HepG2 (cell line): Measurements from ENCODE around the gene BRI3BP. TPM values are rescaled to one million over a fixed set of nuclear protein-coding genes. Genes with fewer than 3 reads are reported as not detected.

Experiments used
- ARNTL ChIP-seq: sonication (generic); formaldehyde crosslinking; IDR thresholded peaks from 2 replicates; pipeline ENCODE4 v1.4.0; 2020; ENCODE audit warnings: mild to moderate bottlenecking, missing genetic modification reagents
- ERF ChIP-seq: IDR thresholded peaks from 2 replicates; pipeline ENCODE4 v1.6.1; 2018; ENCODE audit warnings: missing biosample characterization, missing genetic modification reagents
- HNF4A ChIP-seq: sonication (generic); formaldehyde crosslinking; IDR thresholded peaks from 2 replicates; pipeline ENCODE4 v1.4.0; 2020; ENCODE audit warnings: missing genetic modification reagents
- HNF4G ChIP-seq, 2 experiments: sonication (generic) in 1 of 2; formaldehyde crosslinking in 1 of 2; IDR thresholded peaks; 2 replicates each; pipeline versions ENCODE4 v1.4.0 to v1.6.1; 2011 to 2020; ENCODE audit warnings: borderline replicate concordance in 2 of 2, low read depth in 2 of 2, mild to moderate bottlenecking in 2 of 2, low read length in 1 of 2, missing genetic modification reagents in 1 of 2, moderate library complexity in 1 of 2
- HNRNPL ChIP-seq: fragments of 200-400 bp; formaldehyde crosslinking; IDR thresholded peaks from 2 replicates; pipeline ENCODE4 v1.6.1; 2017; ENCODE audit warnings: mild to moderate bottlenecking, low read depth, low read length
- HOXA5 ChIP-seq: sonication (generic); formaldehyde crosslinking; IDR thresholded peaks from 2 replicates; pipeline ENCODE4 v1.4.0; 2020; ENCODE audit warnings: missing genetic modification reagents
- ISX ChIP-seq: sonication (generic); formaldehyde crosslinking; conservative IDR thresholded peaks from 2 replicates; pipeline ENCODE4 v1.5.0; 2020; ENCODE audit warnings: missing genetic modification reagents
- KDM1A ChIP-seq: IDR thresholded peaks from 2 replicates; pipeline ENCODE4 v1.6.1; 2016; ENCODE audit warnings: missing compliant biosample characterization
- NKX3-1 ChIP-seq: sonication (generic); formaldehyde crosslinking; IDR thresholded peaks from 2 replicates; pipeline ENCODE4 v1.5.0; 2020; ENCODE audit warnings: missing genetic modification reagents
- NR3C1 ChIP-seq: sonication (generic); formaldehyde crosslinking; IDR thresholded peaks from 2 replicates; pipeline ENCODE4 v1.4.0; 2020; ENCODE audit warnings: missing genetic modification reagents
- RBFOX2 ChIP-seq: fragments of 200-400 bp; formaldehyde crosslinking; IDR thresholded peaks from 2 replicates; pipeline ENCODE4 v1.6.1; 2017; ENCODE audit warnings: low read depth, mild to moderate bottlenecking, low read length
- RFX1 ChIP-seq: fragments of 450-650 bp; IDR thresholded peaks from 2 replicates; pipeline ENCODE4 v1.6.1; 2017
- TAF15 ChIP-seq: fragments of 200-400 bp; formaldehyde crosslinking; IDR thresholded peaks from one replicate; pipeline ENCODE4 v1.6.1; 2018; ENCODE audit warnings: mild to moderate bottlenecking, low read depth, low read length; ENCODE audit not compliant: poor library complexity, severe bottlenecking
- TOE1 ChIP-seq: sonication (generic); formaldehyde crosslinking; IDR thresholded peaks from 2 replicates; pipeline ENCODE4 v1.4.0; 2020; ENCODE audit warnings: mild to moderate bottlenecking, missing genetic modification reagents
- ZBTB34 ChIP-seq: sonication (generic); formaldehyde crosslinking; IDR thresholded peaks from 2 replicates; pipeline ENCODE4 v1.8.0; 2022; ENCODE audit warnings: mild to moderate bottlenecking, missing genetic modification reagents
- ZFP82 ChIP-seq: sonication (generic); formaldehyde crosslinking; IDR thresholded peaks from 2 replicates; pipeline ENCODE4 v1.5.1; 2020; ENCODE audit warnings: mild to moderate bottlenecking, missing genetic modification reagents, borderline replicate concordance
- ZFX ChIP-seq: sonication (generic); formaldehyde crosslinking; IDR thresholded peaks from 2 replicates; pipeline ENCODE4 v1.4.0; 2020; ENCODE audit warnings: mild to moderate bottlenecking, low read depth, missing genetic modification reagents, moderate library complexity
- ZNF614 ChIP-seq: IDR thresholded peaks from 2 replicates; pipeline ENCODE4 v1.6.1; 2018; ENCODE audit warnings: missing biosample characterization, missing genetic modification reagents, inconsistent platforms, borderline replicate concordance
- ZNF629 ChIP-seq: sonication (generic); formaldehyde crosslinking; conservative IDR thresholded peaks from 2 replicates; pipeline ENCODE4 v1.5.0; 2020; ENCODE audit warnings: missing genetic modification reagents
- polyA plus RNA-seq, 8 experiments: library from polyadenylated mRNA; depleted of rRNA in 3 of 8; stranded (reverse) in 7 of 8; unstranded in 1 of 8; fragments of >200 nt; fragmentation: Illumina TruSeq in 4 of 8; extraction: Trizol in 4 of 8; gene quantifications; 2 replicates each; pipeline versions ENCODE4 v1.2.1 to v1.2.3, GENCODE V29; 2011 to 2016; ENCODE audit warnings: low read depth in 4 of 8, missing spikeins in 1 of 8, mixed read lengths in 1 of 8; ENCODE audit not compliant: insufficient read depth in 1 of 8
- total RNA-seq, 5 experiments: library from RNA; depleted of rRNA; stranded (reverse); fragments of >200 nt; fragmentation: Illumina TruSeq; extraction: Trizol; gene quantifications; 2 replicates each; pipeline ENCODE4 v1.2.3, GENCODE V29; 2016; ENCODE audit warnings: low read depth in 1 of 5
- TF ChIP-seq, protein P1 (sequence below): sonication (generic); formaldehyde crosslinking; IDR thresholded peaks from one replicate; pipeline ENCODE4 v1.5.1; 2020; ENCODE audit warnings: mild to moderate bottlenecking, missing genetic modification reagents; ENCODE audit errors: not compliant biosample characterization
- TF ChIP-seq, protein P2 (sequence below): sonication (generic); formaldehyde crosslinking; IDR thresholded peaks from 2 replicates; pipeline ENCODE4 v1.4.0; 2020; ENCODE audit warnings: missing genetic modification reagents

BRI3BP gene
- total and polyA plus RNA-seq, 2 of the 13 experiments (the other 11 are each of a cell fraction or from before 2014, with no cell fraction given), result 7.5 to 21.1 TPM

DNA sequence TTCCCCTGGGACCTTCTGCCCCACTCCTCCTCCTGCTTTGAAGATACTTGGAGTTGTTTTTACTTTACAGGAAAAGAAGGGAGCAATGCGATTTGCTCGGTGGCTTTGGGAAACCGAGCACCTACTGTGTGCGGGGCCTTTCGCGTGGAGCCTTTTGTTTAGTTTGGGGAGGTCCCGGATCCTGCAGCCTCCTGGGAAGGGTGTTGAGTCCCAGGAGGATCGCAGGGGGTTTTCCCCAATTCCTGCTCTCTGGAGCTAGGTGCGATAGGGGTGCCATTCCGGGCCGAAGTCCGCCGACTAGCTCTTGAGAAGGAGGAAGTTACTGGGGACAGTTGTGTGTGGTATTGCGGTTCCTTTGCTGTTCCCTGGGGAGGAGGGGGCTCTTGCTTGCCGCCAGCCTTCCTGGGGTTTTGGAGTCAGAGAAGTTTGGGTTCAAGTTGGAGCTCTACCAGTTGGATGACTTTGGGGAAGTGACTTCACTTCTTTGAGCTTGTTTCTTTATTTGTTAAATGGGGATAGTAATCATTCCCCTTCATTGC is 1.1 kb downstream of the BRI3BP start (continued):
- TF ChIP-seq ZNF614 (CRISPR knock-in tag), result no peak
- TF ChIP-seq HNRNPL, result no peak
- TF ChIP-seq TOE1 (CRISPR knock-in tag), result no peak
- TF ChIP-seq ARNTL (CRISPR knock-in tag), result 0 out of 2 replicates have a peak, but pooled peaks have one; percentile 40
- no peak for TF ChIP-seq ERF (CRISPR knock-in tag)
- no peak for TF ChIP-seq RBFOX2
- TF ChIP-seq RFX1, result no peak
- TF ChIP-seq HOXA5 (CRISPR knock-in tag), result no peak
- no peak for TF ChIP-seq NR3C1 (CRISPR knock-in tag)
- TF ChIP-seq HNF4G (IDR thresholded peaks at IDR 0.05; ENCODE audit: borderline replicate concordance, low read depth, low read length), result 0 out of 2 replicates have a peak, but pooled peaks have one; percentile 10
- TF ChIP-seq HNF4G (CRISPR knock-in tag; IDR thresholded peaks at IDR 0.05; ENCODE audit: borderline replicate concordance, low read depth), result no peak
- 0 out of 2 replicates have a peak, but pooled peaks have one; percentile 6 for TF ChIP-seq ZNF629 (CRISPR knock-in tag)
- TF ChIP-seq ISX (CRISPR knock-in tag), result no peak
- TF ChIP-seq, protein P1, sequence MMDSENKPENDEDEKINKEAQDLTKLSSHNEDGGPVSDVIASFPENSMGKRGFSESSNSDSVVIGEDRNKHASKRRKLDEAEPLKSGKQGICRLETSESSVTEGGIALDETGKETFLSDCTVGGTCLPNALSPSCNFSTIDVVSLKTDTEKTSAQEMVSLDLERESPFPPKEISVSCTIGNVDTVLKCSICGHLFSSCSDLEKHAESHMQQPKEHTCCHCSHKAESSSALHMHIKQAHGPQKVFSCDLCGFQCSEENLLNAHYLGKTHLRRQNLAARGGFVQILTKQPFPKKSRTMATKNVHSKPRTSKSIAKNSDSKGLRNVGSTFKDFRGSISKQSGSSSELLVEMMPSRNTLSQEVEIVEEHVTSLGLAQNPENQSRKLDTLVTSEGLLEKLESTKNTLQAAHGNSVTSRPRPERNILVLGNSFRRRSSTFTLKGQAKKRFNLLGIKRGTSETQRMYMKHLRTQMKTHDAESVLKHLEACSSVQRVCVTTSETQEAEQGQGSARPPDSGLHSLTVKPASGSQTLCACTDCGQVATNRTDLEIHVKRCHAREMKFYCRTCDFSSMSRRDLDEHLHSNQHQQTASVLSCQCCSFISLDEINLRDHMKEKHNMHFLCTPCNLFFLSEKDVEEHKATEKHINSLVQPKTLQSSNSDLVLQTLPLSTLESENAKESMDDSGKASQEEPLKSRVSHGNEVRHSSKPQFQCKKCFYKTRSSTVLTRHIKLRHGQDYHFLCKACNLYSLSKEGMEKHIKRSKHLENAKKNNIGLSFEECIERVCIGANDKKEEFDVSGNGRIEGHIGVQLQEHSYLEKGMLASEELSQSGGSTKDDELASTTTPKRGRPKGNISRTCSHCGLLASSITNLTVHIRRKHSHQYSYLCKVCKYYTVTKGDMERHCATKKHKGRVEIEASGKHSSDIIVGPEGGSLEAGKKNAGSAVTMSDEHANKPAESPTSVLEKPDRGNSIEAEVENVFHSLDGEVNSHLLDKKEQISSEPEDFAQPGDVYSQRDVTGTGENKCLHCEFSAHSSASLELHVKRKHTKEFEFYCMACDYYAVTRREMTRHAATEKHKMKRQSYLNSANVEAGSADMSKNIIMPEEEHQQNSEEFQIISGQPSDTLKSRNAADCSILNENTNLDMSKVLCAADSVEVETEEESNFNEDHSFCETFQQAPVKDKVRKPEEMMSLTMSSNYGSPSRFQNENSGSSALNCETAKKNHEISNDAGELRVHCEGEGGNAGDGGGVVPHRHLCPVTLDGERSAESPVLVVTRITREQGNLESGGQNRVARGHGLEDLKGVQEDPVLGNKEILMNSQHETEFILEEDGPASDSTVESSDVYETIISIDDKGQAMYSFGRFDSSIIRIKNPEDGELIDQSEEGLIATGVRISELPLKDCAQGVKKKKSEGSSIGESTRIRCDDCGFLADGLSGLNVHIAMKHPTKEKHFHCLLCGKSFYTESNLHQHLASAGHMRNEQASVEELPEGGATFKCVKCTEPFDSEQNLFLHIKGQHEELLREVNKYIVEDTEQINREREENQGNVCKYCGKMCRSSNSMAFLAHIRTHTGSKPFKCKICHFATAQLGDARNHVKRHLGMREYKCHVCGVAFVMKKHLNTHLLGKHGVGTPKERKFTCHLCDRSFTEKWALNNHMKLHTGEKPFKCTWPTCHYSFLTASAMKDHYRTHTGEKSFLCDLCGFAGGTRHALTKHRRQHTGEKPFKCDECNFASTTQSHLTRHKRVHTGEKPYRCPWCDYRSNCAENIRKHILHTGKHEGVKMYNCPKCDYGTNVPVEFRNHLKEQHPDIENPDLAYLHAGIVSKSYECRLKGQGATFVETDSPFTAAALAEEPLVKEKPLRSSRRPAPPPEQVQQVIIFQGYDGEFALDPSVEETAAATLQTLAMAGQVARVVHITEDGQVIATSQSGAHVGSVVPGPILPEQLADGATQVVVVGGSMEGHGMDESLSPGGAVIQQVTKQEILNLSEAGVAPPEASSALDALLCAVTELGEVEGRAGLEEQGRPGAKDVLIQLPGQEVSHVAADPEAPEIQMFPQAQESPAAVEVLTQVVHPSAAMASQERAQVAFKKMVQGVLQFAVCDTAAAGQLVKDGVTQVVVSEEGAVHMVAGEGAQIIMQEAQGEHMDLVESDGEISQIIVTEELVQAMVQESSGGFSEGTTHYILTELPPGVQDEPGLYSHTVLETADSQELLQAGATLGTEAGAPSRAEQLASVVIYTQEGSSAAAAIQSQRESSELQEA (CRISPR knock-in tag), result no peak
- TF ChIP-seq ZFP82 (CRISPR knock-in tag), result no peak
- TF ChIP-seq, protein P2, sequence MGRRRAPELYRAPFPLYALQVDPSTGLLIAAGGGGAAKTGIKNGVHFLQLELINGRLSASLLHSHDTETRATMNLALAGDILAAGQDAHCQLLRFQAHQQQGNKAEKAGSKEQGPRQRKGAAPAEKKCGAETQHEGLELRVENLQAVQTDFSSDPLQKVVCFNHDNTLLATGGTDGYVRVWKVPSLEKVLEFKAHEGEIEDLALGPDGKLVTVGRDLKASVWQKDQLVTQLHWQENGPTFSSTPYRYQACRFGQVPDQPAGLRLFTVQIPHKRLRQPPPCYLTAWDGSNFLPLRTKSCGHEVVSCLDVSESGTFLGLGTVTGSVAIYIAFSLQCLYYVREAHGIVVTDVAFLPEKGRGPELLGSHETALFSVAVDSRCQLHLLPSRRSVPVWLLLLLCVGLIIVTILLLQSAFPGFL (CRISPR knock-in tag), result no peak
- no peak for TF ChIP-seq ZBTB34 (CRISPR knock-in tag)
- no peak for TF ChIP-seq KDM1A (CRISPR knock-in tag)
- TF ChIP-seq ZFX, result no peak
- TF ChIP-seq TAF15, result no peak
- peak; percentile 62 for TF ChIP-seq HNF4A (CRISPR knock-in tag)
- no peak for TF ChIP-seq NKX3-1 (CRISPR knock-in tag)
